Subcutaneous abdominal adipose tissue (tissue), 5 donors: ENCODE measurements around the gene VPS41.

Experiments used
- H3K27ac ChIP-seq: one replicate; pipeline ENCODE4 v1.7.0; 2013; ENCODE audit warnings: low read depth, mild to moderate bottlenecking, inconsistent platforms, low read length, moderate library complexity
- H3K27me3 ChIP-seq, 5 donors: one replicate each; pipeline ENCODE4 v1.7.0; 2013; ENCODE audit warnings: low read length in 5 of 5, inconsistent platforms in 1 of 5; ENCODE audit not compliant: control insufficient read depth in 5 of 5, insufficient read depth in 4 of 5
- H3K36me3 ChIP-seq, 5 donors: one replicate each; pipeline ENCODE4 v1.7.0; 2013; ENCODE audit warnings: low read length in 5 of 5; ENCODE audit not compliant: control insufficient read depth in 5 of 5, insufficient read depth in 5 of 5
- H3K4me1 ChIP-seq, 5 donors: one replicate each; pipeline ENCODE4 v1.7.0; 2013; ENCODE audit warnings: low read length in 5 of 5, mild to moderate bottlenecking in 3 of 5, moderate library complexity in 1 of 5; ENCODE audit not compliant: control insufficient read depth in 5 of 5, insufficient read depth in 5 of 5
- H3K4me3 ChIP-seq, 5 donors: one replicate each; pipeline ENCODE4 v1.7.0; 2013; ENCODE audit warnings: low read length in 5 of 5, low read depth in 1 of 5
- H3K9ac ChIP-seq, 5 donors: one replicate each; pipeline ENCODE4 v1.7.0; 2013; ENCODE audit warnings: low read length in 5 of 5, mild to moderate bottlenecking in 4 of 5, moderate library complexity in 3 of 5
- H3K9me3 ChIP-seq, 5 donors: one replicate each; pipeline ENCODE4 v1.7.0; 2013; ENCODE audit warnings: low read length in 5 of 5; ENCODE audit not compliant: control insufficient read depth in 5 of 5
- donor health status: healthy.
- donor health status: healthy.
- donor health status: healthy.
- donor health status: healthy.
- donor health status: healthy.

VPS41 gene

GRCh38 chr7:38796626-38797501 is 112.1 kb downstream of the VPS41 start:
- Histone ChIP-seq H3K4me3 (no peak overlapping the region), H3K27me3 (no peaks in the 10 kb centered on the region), H3K4me1 (no peaks in the 10 kb centered on the region), H3K9me3 (no peaks in the 10 kb centered on the region), H3K27ac (no peak overlapping the region), H3K9ac (no peak overlapping the region), H3K36me3 (peaks cover 12 to 41% (median 21%) of the 10 kb centered on the region in 5 donors)

GRCh38 chr7:38795593-38795992 is 113.4 kb downstream of the VPS41 start:
- Histone ChIP-seq H3K9ac (no peak overlapping the region), H3K4me3 (no peak overlapping the region), H3K9me3 (no peaks in the 10 kb centered on the region), H3K4me1 (no peaks in the 10 kb centered on the region), H3K27ac (no peak overlapping the region), H3K36me3 (peaks cover 21 to 52% (median 24%) of the 10 kb centered on the region in 5 donors), H3K27me3 (no peaks in the 10 kb centered on the region)

- no peaks in the 10 kb centered on the region for H3K4me1 ChIP-seq
- H3K4me3 ChIP-seq: no peak overlapping the region
Measured at GRCh38 chr7:38781991-38782390, 127.0 kb downstream of the VPS41 start.

GRCh38 chr7:38777609-38778008 is 131.4 kb downstream of the VPS41 start:
- H3K9me3 ChIP-seq: no peaks in the 10 kb centered on the region
- H3K27me3 ChIP-seq: no peaks in the 10 kb centered on the region
- no peak overlapping the region for H3K27ac ChIP-seq
- peaks cover 16 to 44% (median 24%) of the 10 kb centered on the region in 5 donors for H3K36me3 ChIP-seq
- no peaks in the 10 kb centered on the region for H3K4me1 ChIP-seq
- no peak overlapping the region for H3K4me3 ChIP-seq
- H3K9ac ChIP-seq: no peak overlapping the region

More at GRCh38 chr7:38781991-38782390, 127.0 kb downstream of the VPS41 start:
- Histone ChIP-seq H3K36me3 (peaks cover 0 to 11% (median 5%) of the 10 kb centered on the region in 5 donors), H3K9ac (no peak overlapping the region), H3K27ac (no peak overlapping the region), H3K27me3 (no peaks in the 10 kb centered on the region), H3K9me3 (no peaks in the 10 kb centered on the region)

- Histone ChIP-seq H3K4me1 (no peaks in the 10 kb centered on the region), H3K27ac (no peak overlapping the region), H3K36me3 (peaks cover 20 to 54% (median 35%) of the 10 kb centered on the region in 5 donors)
Measured at GRCh38 chr7:38775506-38776175, 133.3 kb downstream of the VPS41 start.

GRCh38 chr7:38773430-38773829 is 135.6 kb downstream of the VPS41 start:
- Histone ChIP-seq H3K27me3 (no peaks in the 10 kb centered on the region), H3K27ac (no peak overlapping the region), H3K9me3 (no peaks in the 10 kb centered on the region), H3K4me3 (no peak overlapping the region), H3K4me1 (no peaks in the 10 kb centered on the region), H3K9ac (no peak overlapping the region), H3K36me3 (peaks cover 33 to 72% (median 41%) of the 10 kb centered on the region in 5 donors)

More at GRCh38 chr7:38775506-38776175, 133.3 kb downstream of the VPS41 start:
- Histone ChIP-seq H3K9me3 (no peaks in the 10 kb centered on the region), H3K9ac (no peak overlapping the region), H3K27me3 (no peaks in the 10 kb centered on the region), H3K4me3 (no peak overlapping the region)

GRCh38 chr7:38760226-38760625 is 148.8 kb downstream of the VPS41 start:
- Histone ChIP-seq H3K4me1 (peaks cover 0 to 5% (median 0%) of the 10 kb centered on the region in 5 donors), H3K27me3 (no peaks in the 10 kb centered on the region), H3K9me3 (no peaks in the 10 kb centered on the region), H3K4me3 (no peak overlapping the region), H3K27ac (no peak overlapping the region), H3K9ac (no peak overlapping the region), H3K36me3 (peaks cover 15 to 47% (median 29%) of the 10 kb centered on the region in 5 donors)

- Histone ChIP-seq H3K27me3 (no peaks in the 10 kb centered on the region), H3K4me1 (peaks cover 0 to 5% (median 0%) of the 10 kb centered on the region in 5 donors), H3K36me3 (peaks cover 17 to 49% (median 30%) of the 10 kb centered on the region in 5 donors), H3K4me3 (no peak overlapping the region), H3K27ac (no peak overlapping the region), H3K9me3 (no peaks in the 10 kb centered on the region), H3K9ac (no peak overlapping the region)
Measured at GRCh38 chr7:38759028-38759427, 150.0 kb downstream of the VPS41 start.

GRCh38 chr7:38757931-38758330 is 151.1 kb downstream of the VPS41 start:
- Histone ChIP-seq H3K9ac (no peak overlapping the region), H3K9me3 (no peaks in the 10 kb centered on the region), H3K27me3 (no peaks in the 10 kb centered on the region), H3K4me1 (peaks cover 0 to 5% (median 0%) of the 10 kb centered on the region in 5 donors), H3K36me3 (peaks cover 23 to 51% (median 35%) of the 10 kb centered on the region in 5 donors), H3K4me3 (no peak overlapping the region), H3K27ac (no peak overlapping the region)

- Histone ChIP-seq H3K9ac (no peak overlapping the region), H3K9me3 (no peaks in the 10 kb centered on the region), H3K36me3 (peaks cover 34 to 61% (median 41%) of the 10 kb centered on the region in 5 donors), H3K27me3 (no peaks in the 10 kb centered on the region), H3K4me3 (no peak overlapping the region), H3K27ac (no peak overlapping the region), H3K4me1 (peaks cover 0 to 5% (median 0%) of the 10 kb centered on the region in 5 donors)
Measured at GRCh38 chr7:38756521-38756920, 152.5 kb downstream of the VPS41 start.
